Suprapubic skin (tissue), 4 donors: ENCODE measurements around the gene TEX51. TPM values are rescaled to one million over a fixed set of nuclear protein-coding genes. Genes with fewer than 3 reads are reported as not detected.

ENCODE experiments used
- DNase-seq, 2 donors: peaks; one replicate each; pipeline ENCODE4 v3.0.0-alpha.2; 2019; ENCODE audit warnings: low spot score in 2 of 2
- H3K27ac ChIP-seq: fragments of 200-600 bp; sonication (generic); one replicate; pipeline ENCODE4 v1.5.1; 2019
- H3K27me3 ChIP-seq: fragments of 200-600 bp; sonication (generic); one replicate; pipeline ENCODE4 v1.5.1; 2019
- H3K36me3 ChIP-seq: fragments of 200-600 bp; sonication (generic); one replicate; pipeline ENCODE4 v1.5.1; 2019
- H3K4me1 ChIP-seq: fragments of 200-600 bp; sonication (generic); one replicate; pipeline ENCODE4 v1.5.1; 2019
- H3K4me3 ChIP-seq: fragments of 200-600 bp; sonication (generic); one replicate; pipeline ENCODE4 v1.5.1; 2019; ENCODE audit warnings: mild to moderate bottlenecking
- H3K9me3 ChIP-seq: fragments of 200-600 bp; sonication (generic); one replicate; pipeline ENCODE4 v1.5.1; 2019
- EP300 ChIP-seq: sonication (generic); formaldehyde crosslinking; IDR thresholded peaks from one replicate; pipeline ENCODE4 v1.6.1; 2017; ENCODE audit warnings: antibody characterized with exemption
- POLR2A ChIP-seq, 2 donors: fragments of 450-650 bp; IDR thresholded peaks; one replicate each; pipeline ENCODE4 v1.6.1; 2017; ENCODE audit warnings: antibody characterized with exemption in 2 of 2, mild to moderate bottlenecking in 2 of 2, moderate library complexity in 2 of 2
- POLR2AphosphoS5 ChIP-seq, 3 donors: sonication (generic); formaldehyde crosslinking; IDR thresholded peaks; one replicate each; pipeline ENCODE4 v1.6.1; 2017; ENCODE audit warnings: antibody characterized with exemption in 3 of 3
- WGBS: methylation state at CpG from one replicate; pipeline ENCODE4 v1.1.5; 2018; 5-methylcytosine and 5-hydroxymethylcytosine counted together
- total RNA-seq, 4 donors: library from RNA; depleted of rRNA; stranded (reverse); fragments of >200 nt; gene quantifications; one replicate each; pipeline ENCODE4 v1.1.0, GENCODE V29; 2016
- TF ChIP-seq, protein P1 (sequence below), 2 donors: fragments of 200-600 bp in 1 of 2; fragments of 450-650 bp in 1 of 2; sonication (generic) in 1 of 2; IDR thresholded peaks; one replicate each; pipeline ENCODE4 v1.5.1; 2016 to 2019; ENCODE audit warnings: antibody characterized with exemption in 2 of 2, mild to moderate bottlenecking in 1 of 2, moderate library complexity in 1 of 2

TEX51 gene
- total RNA-seq, 4 donors from 2014 or later = not detected

DNA sequence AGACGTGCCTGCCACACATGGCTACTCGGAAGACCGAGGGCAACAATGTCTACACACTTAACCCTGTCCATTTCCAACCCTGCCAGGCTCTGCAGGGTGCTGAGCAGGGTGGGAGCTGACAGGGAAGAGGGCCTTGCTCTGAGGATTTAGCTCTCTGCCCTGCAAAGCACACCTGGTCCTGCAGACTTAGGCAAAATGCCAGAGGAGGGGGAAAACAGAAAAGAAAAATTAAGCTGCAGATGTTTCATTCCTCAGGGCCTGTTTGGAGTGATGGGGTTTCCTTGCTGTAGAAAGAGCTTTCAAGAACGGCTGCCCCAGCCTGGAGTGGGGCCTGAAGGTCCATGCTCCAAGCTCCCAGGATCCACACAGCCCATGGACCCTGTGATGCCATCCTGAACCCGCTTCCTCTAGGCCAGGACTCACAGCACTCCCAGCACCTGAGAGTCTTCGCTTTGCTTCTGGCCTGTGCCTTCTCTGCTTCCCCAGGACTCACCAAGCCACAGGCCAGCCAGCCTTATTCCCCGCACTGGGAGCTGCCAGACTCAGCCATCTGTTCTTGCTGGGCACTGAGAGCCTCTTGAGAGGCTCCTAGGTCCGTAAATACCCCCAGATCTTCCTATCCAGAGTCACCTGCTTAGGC, 9.1 kb upstream of the TEX51 start:
- Histone ChIP-seq H3K27ac (no peak overlapping the region), H3K9me3 (no peaks in the 10 kb centered on the region), H3K27me3 (peaks cover 19% of the 10 kb centered on the region), H3K4me3 (no peak overlapping the region), H3K4me1 (peaks cover 16% of the 10 kb centered on the region), H3K36me3 (no peaks in the 10 kb centered on the region)
- TF ChIP-seq POLR2AphosphoS5 (IDR thresholded peaks at IDR 0.05) = no peak
- peak in 1 of 2 donors; percentile 74 for DNase-seq
- 88% methylated on average over 7 of the region's 8 CpGs for WGBS

DNA sequence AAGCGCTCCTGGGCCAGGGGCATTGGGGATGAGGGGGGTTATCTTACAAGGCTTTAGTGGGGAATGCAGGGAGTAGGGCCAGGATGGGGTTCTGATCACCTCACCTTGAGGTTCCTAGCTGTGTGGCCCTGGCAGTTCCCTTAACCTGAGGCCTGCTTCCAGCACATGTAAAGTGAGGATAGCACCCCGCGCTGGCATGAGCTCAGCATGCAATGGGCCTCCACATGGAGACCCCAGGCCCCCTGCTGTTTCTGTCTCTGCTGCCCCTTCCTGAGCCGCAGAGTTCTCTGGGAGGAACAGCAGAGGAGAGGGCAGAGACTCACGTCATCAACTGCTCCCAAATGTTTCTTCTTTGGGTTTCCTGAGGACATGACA, 8.6 kb upstream of the TEX51 start:
- DNase-seq = no peak
- Histone ChIP-seq H3K27ac (no peak overlapping the region), H3K4me3 (no peak overlapping the region), H3K9me3 (no peaks in the 10 kb centered on the region), H3K4me1 (peaks cover 16% of the 10 kb centered on the region), H3K36me3 (no peaks in the 10 kb centered on the region), H3K27me3 (peaks cover 18% of the 10 kb centered on the region)
- TF ChIP-seq, protein P1, sequence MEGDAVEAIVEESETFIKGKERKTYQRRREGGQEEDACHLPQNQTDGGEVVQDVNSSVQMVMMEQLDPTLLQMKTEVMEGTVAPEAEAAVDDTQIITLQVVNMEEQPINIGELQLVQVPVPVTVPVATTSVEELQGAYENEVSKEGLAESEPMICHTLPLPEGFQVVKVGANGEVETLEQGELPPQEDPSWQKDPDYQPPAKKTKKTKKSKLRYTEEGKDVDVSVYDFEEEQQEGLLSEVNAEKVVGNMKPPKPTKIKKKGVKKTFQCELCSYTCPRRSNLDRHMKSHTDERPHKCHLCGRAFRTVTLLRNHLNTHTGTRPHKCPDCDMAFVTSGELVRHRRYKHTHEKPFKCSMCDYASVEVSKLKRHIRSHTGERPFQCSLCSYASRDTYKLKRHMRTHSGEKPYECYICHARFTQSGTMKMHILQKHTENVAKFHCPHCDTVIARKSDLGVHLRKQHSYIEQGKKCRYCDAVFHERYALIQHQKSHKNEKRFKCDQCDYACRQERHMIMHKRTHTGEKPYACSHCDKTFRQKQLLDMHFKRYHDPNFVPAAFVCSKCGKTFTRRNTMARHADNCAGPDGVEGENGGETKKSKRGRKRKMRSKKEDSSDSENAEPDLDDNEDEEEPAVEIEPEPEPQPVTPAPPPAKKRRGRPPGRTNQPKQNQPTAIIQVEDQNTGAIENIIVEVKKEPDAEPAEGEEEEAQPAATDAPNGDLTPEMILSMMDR (IDR thresholded peaks at IDR 0.05) = no peak
- TF ChIP-seq EP300 = no peak
- TF ChIP-seq POLR2AphosphoS5 (IDR thresholded peaks at IDR 0.05) = no peak
- no peak for TF ChIP-seq POLR2A (IDR thresholded peaks at IDR 0.05)
- WGBS = 86% methylated on average over 1 of the region's 5 CpGs

DNA sequence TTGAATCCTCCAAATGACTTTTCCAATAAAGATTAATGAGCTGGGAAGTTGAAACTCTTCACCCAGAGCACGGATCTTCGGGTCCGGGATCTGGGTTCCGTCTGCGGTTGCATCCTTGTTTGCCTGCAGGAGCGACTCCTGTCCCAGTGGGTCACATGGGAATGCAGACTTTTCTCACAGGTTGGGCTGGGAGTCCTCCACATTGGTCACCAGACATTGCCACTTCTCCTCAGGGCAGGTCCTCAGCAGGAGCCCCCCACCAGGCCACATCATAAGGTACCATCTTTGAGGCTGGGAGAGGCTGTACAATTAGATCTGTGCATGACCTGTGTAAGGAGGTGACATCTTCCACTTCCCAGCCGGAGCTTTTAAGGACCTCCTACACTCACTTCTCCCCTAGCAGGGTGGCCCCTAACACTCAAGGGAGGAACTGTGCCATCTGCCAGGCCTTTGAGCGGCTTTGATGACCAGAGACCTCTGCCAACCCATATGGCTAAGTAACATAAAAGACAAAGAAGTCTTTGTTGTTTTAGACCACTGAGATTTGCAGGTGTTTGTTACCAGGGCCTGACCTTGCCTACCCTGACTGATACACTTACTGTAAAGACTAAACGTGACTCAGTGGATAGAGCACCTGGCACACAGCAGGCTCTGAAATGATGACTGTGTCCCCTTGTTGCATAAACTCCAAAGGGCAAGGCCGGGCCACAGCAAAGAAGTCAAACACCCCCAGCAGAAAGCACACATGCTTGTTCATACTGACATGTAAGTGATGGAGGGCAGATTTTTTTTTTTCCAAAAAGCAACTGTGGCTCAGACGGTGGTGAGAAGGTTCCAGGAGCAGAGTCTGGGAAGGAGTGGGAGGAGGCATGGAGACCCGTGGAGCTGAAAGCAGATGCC, 7.9 kb upstream of the TEX51 start:
- Histone ChIP-seq H3K9me3 (no peaks in the 10 kb centered on the region), H3K4me1 (peaks cover 12% of the 10 kb centered on the region), H3K27me3 (peaks cover 12% of the 10 kb centered on the region), H3K36me3 (no peaks in the 10 kb centered on the region), H3K4me3 (no peak overlapping the region), H3K27ac (no peak overlapping the region)
- TF ChIP-seq EP300 (no peak), POLR2AphosphoS5 (IDR thresholded peaks at IDR 0.05) (no peak), POLR2A (IDR thresholded peaks at IDR 0.05) (no peak)
- TF ChIP-seq, protein P1 (IDR thresholded peaks at IDR 0.05) = no peak
- DNase-seq = peak; percentile 26 to 49
- 88% methylated on average over 11 of the region's 12 CpGs for WGBS

DNA sequence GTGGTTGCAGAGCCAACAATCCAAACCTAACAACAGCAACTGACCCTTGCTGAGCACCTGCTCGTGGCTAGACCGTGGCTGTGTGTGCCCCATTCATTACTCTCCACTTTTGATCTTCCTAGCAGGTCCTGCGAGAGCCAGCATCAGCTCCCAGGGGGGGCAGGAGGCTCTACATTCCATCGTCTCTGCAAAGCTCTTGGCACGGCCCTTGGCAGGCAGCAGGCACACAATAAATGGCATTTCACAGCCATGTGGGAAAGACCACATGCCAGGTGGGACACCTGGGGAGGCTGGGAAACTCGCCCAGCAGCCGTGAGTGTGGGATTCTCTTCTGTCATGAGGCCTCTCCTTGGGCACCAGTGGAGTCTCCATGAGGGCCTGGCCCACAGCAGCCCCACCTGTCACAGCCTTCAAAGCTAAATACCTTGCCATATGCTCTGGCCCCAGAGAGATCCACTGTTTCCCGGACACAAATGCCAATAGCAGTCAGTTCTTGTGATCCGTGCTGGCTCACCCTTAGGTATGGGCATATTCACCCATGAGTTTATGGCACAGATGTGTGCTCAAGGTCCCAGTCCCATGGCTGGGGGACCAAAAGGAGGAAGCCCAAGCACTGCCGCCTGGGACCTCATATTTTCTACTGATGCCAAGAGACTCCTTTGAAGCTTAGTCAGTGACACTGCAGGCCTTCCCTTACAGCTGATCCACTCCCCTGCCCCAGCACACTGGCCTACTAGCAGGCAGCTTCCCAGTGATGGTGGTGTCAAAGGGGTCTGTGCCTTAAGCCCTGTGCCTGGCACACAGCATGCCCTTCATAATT, 6.8 kb upstream of the TEX51 start:
- H3K27me3 ChIP-seq = peaks cover 3% of the 10 kb centered on the region
- H3K9me3 ChIP-seq = no peaks in the 10 kb centered on the region
- no peak for DNase-seq
- H3K36me3 ChIP-seq = no peaks in the 10 kb centered on the region
- TF ChIP-seq EP300 (no peak), POLR2A (IDR thresholded peaks at IDR 0.05) (no peak), POLR2AphosphoS5 (IDR thresholded peaks at IDR 0.05) (no peak)
- TF ChIP-seq, protein P1 (IDR thresholded peaks at IDR 0.05) = no peak
- H3K4me1 ChIP-seq = peaks cover 1% of the 10 kb centered on the region
- H3K27ac ChIP-seq = no peak overlapping the region
- no peak overlapping the region for H3K4me3 ChIP-seq
- 75% methylated on average over 7 of the region's 10 CpGs for WGBS

DNA sequence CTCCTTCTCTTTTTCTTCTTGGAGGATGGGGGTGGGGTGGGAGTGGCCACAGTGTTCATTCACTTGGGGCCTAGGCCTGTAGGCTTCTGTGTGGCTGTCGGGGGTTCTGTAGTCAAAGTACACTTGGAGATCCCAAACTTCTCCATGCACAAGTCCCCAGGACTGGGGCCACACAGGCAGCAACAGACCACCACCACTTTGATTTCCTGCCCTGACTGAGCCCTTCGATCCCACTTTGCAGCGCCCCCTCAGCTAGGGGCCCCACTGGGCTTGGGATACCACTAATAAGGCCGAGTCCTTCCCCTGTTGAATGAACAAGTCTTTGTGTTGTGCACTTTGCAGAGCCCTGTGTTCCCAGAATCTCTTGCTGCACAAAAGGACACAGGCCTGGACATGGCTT, 5.5 kb upstream of the TEX51 start:
- H3K27ac ChIP-seq = no peak overlapping the region
- TF ChIP-seq POLR2A (IDR thresholded peaks at IDR 0.05) (no peak), EP300 (no peak), POLR2AphosphoS5 (IDR thresholded peaks at IDR 0.05) (no peak)
- TF ChIP-seq, protein P1 (IDR thresholded peaks at IDR 0.05) = no peak
- H3K4me1 ChIP-seq = no peaks in the 10 kb centered on the region
- no peaks in the 10 kb centered on the region for H3K27me3 ChIP-seq
- H3K36me3 ChIP-seq = no peaks in the 10 kb centered on the region
- no peak for DNase-seq
- 92% methylated on average over 4 of the region's 4 CpGs for WGBS
- no peaks in the 10 kb centered on the region for H3K9me3 ChIP-seq
- no peak overlapping the region for H3K4me3 ChIP-seq
